Measurements from ENCODE around the gene FRMPD4.

GRCh38 chrX:12153741-12154140 lies 15.5 kb downstream of the FRMPD4 start:
- TF ChIP-seq CAMTA2 (CRISPR knock-in tag; IDR thresholded peaks at IDR 0.05; ENCODE audit: borderline replicate concordance), result no peak
- TF ChIP-seq GRHL1 (CRISPR knock-in tag; conservative IDR thresholded peaks at IDR 0.05), result no peak
- no peak for TF ChIP-seq MAFF (IDR thresholded peaks at IDR 0.05; ENCODE audit: low read depth, low read length)
- TF ChIP-seq POLR2AphosphoS5 (IDR thresholded peaks at IDR 0.05; ENCODE audit: low read depth, low read length), result no peak
- TF ChIP-seq CTCF (CRISPR knock-in tag; IDR thresholded peaks at IDR 0.05), result no peak
- TF ChIP-seq MTA3 (CRISPR knock-in tag; IDR thresholded peaks at IDR 0.05), result no peak
- no peak for TF ChIP-seq FOXO4 (CRISPR knock-in tag; conservative IDR thresholded peaks at IDR 0.05)
- no peak for TF ChIP-seq RFX5 (IDR thresholded peaks at IDR 0.05; ENCODE audit: low read depth, low read length)

All from HepG2 (cell line).